ENCODE results near the gene EEF2KMT.
"Not testable (repeated sequence)": the region's sequence is repeated elsewhere in the genome, so short reads cannot be mapped to it uniquely, and the experiment has no call there.

DNA sequence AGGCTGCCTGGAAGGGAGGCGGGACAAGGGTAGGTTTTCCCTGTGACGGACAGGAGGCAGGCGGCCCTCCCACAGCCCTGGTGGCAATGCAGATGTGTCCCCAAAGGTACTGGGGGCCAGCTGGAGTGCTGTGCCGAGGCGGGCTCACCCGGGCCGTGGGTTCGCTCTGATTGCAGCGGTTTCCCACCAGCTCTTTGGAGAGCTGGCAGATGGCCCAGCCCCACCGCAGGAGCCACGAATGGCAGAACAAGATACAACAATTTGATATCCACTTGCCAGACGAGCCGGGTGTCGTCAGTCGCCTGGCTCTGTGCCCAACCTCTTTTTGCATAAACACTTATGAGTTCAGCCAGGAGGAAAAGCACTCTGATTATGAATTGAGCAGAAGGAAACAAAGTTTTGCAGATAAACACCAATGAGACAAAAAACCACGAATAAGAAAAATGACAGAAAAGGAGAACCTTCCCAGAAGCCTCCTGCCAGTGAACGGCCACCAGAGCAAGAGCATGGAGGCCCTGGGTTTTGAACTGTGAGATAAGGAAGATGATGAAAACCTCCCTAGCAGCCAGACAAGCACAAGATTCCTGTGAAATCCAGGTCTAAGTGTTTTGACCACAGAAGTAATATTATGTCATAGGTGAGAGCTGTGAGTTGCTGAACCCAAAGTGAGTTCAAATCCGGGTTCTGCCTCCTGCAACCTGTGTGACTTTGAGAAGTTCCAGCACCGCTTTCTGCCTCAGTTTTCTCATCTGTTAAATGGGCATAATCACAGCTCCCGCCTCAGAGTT is 19.9 kb upstream of the EEF2KMT start:
- TF ChIP-seq, protein P1, sequence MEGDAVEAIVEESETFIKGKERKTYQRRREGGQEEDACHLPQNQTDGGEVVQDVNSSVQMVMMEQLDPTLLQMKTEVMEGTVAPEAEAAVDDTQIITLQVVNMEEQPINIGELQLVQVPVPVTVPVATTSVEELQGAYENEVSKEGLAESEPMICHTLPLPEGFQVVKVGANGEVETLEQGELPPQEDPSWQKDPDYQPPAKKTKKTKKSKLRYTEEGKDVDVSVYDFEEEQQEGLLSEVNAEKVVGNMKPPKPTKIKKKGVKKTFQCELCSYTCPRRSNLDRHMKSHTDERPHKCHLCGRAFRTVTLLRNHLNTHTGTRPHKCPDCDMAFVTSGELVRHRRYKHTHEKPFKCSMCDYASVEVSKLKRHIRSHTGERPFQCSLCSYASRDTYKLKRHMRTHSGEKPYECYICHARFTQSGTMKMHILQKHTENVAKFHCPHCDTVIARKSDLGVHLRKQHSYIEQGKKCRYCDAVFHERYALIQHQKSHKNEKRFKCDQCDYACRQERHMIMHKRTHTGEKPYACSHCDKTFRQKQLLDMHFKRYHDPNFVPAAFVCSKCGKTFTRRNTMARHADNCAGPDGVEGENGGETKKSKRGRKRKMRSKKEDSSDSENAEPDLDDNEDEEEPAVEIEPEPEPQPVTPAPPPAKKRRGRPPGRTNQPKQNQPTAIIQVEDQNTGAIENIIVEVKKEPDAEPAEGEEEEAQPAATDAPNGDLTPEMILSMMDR (conservative IDR thresholded peaks at IDR 0.05): not testable (repeated sequence)
- not testable (repeated sequence) for TF ChIP-seq EZH2 (IDR thresholded peaks at IDR 0.05; ENCODE audit: low read depth)
